ENCODE data around the gene LOXL1. TPM values are rescaled to one million over a fixed set of nuclear protein-coding genes. Genes with fewer than 3 reads are reported as not detected.

The LOXL1 gene
- total and polyA plus RNA-seq, 2 experiments from 2014 or later: 54.5 to 92.4 TPM

- H3K27ac ChIP-seq: peak overlapping the region; percentile 44
- H3K27me3 ChIP-seq: no peaks in the 10 kb centered on the region
- H3K9me3 ChIP-seq (ENCODE audit: low read depth): no peaks in the 10 kb centered on the region
- no peak for TF ChIP-seq CTCF (IDR thresholded peaks at IDR 0.05; ENCODE audit: low read depth, low read length)
- DNase-seq (ENCODE audit: low read depth in 1 of 2, low spot score in 1 of 2): peak; percentile 35 to 37
- peaks cover 2% of the 10 kb centered on the region for H3K36me3 ChIP-seq
- H3K4me1 ChIP-seq (ENCODE audit: low read depth): peaks cover 34% of the 10 kb centered on the region
- no peak overlapping the region for H3K4me3 ChIP-seq
These were observed 18.2 kb downstream of the LOXL1 start for GRCh38 chr15:73944161-73945129.

- no peak for TF ChIP-seq CTCF (IDR thresholded peaks at IDR 0.05; ENCODE audit: low read depth, low read length)
- Histone ChIP-seq H3K4me1 (ENCODE audit: low read depth) (peaks cover 28% of the 10 kb centered on the region), H3K4me3 (no peak overlapping the region), H3K27ac (peak overlapping the region; percentile 10), H3K27me3 (no peaks in the 10 kb centered on the region), H3K9me3 (ENCODE audit: low read depth) (no peaks in the 10 kb centered on the region), H3K36me3 (peaks cover 7% of the 10 kb centered on the region)
- DNase-seq (ENCODE audit: low read depth in 1 of 2, low spot score in 1 of 2): no peak
These were observed 18.9 kb downstream of the LOXL1 start for GRCh38 chr15:73945130-73945508.

GRCh38 chr15:73946046-73946721 lies 19.9 kb downstream of the LOXL1 start:
- TF ChIP-seq CTCF (IDR thresholded peaks at IDR 0.05; ENCODE audit: low read depth, low read length): no peak
- Histone ChIP-seq H3K9me3 (ENCODE audit: low read depth) (no peaks in the 10 kb centered on the region), H3K27me3 (no peaks in the 10 kb centered on the region), H3K36me3 (peaks cover 7% of the 10 kb centered on the region), H3K27ac (no peak overlapping the region), H3K4me1 (ENCODE audit: low read depth) (peaks cover 17% of the 10 kb centered on the region), H3K4me3 (no peak overlapping the region)
- no peak for DNase-seq (ENCODE audit: low read depth in 1 of 2, low spot score in 1 of 2)

GRCh38 chr15:73946795-73947370 lies 20.6 kb downstream of the LOXL1 start:
- no peak for TF ChIP-seq CTCF (IDR thresholded peaks at IDR 0.05; ENCODE audit: low read depth, low read length)
- H3K27me3 ChIP-seq: no peaks in the 10 kb centered on the region
- peaks cover 16% of the 10 kb centered on the region for H3K4me1 ChIP-seq (ENCODE audit: low read depth)
- no peak for DNase-seq (ENCODE audit: low read depth in 1 of 2, low spot score in 1 of 2)
- H3K36me3 ChIP-seq: peaks cover 7% of the 10 kb centered on the region
- H3K27ac ChIP-seq: no peak overlapping the region
- no peaks in the 10 kb centered on the region for H3K9me3 ChIP-seq (ENCODE audit: low read depth)
- H3K4me3 ChIP-seq: no peak overlapping the region

- H3K27ac ChIP-seq: no peak overlapping the region
- peaks cover 7% of the 10 kb centered on the region for H3K36me3 ChIP-seq
- peaks cover 16% of the 10 kb centered on the region for H3K4me1 ChIP-seq (ENCODE audit: low read depth)
- no peak for TF ChIP-seq CTCF (IDR thresholded peaks at IDR 0.05; ENCODE audit: low read depth, low read length)
- no peaks in the 10 kb centered on the region for H3K9me3 ChIP-seq (ENCODE audit: low read depth)
- no peak for DNase-seq (ENCODE audit: low read depth in 1 of 2, low spot score in 1 of 2)
- H3K4me3 ChIP-seq: no peak overlapping the region
- H3K27me3 ChIP-seq: no peaks in the 10 kb centered on the region
These were observed 21.4 kb downstream of the LOXL1 start for GRCh38 chr15:73947651-73948050.

Data from cardiac muscle cell (in vitro differentiated cells and primary cell).